Stimulated activated naive CD8-positive, alpha-beta T cell treated with anti-CD3 and anti-CD28 coated beads, Interleukin-15, Interleukin-2, amounts not matched to agents 100 U/mL and 50 U/mL, for 24 hours (primary cell): ENCODE results near the gene TBX20.
"Not testable (repeated sequence)": the region's sequence is repeated elsewhere in the genome, so short reads cannot be mapped to it uniquely, and the experiment has no call there.

ENCODE experiments used
- ATAC-seq: fragments of 150-1000 bp; cut with Tn5 transposase; one replicate; pipeline ENCODE4 v1.10.0; 2021
- DNase-seq: peaks from one replicate; pipeline ENCODE4 v3.0.0; 2021

TBX20 gene

GRCh38 chr7:35255443-35256255 lies 1.7 kb upstream of the TBX20 start:
- ATAC-seq (no peak), DNase-seq (no peak)

GRCh38 chr7:35254496-35255442 lies 869 bp upstream of the TBX20 start:
- ATAC-seq (no peak), DNase-seq (no peak)

GRCh38 chr7:35253460-35253709 lies 515 bp downstream of the TBX20 start:
- no peak for ATAC-seq
- no peak for DNase-seq

GRCh38 chr7:35252612-35253459 lies 1.1 kb downstream of the TBX20 start:
- no peak for ATAC-seq
- DNase-seq: no peak

GRCh38 chr7:35251606-35252310 lies 2.1 kb downstream of the TBX20 start:
- ATAC-seq: no peak
- no peak for DNase-seq

- DNase-seq: no peak
- no peak for ATAC-seq
These were observed 3.0 kb downstream of the TBX20 start for GRCh38 chr7:35250941-35251340.

- ATAC-seq: no peak
- no peak for DNase-seq
These were observed 3.4 kb downstream of the TBX20 start for GRCh38 chr7:35250452-35250851.

- ATAC-seq (no peak), DNase-seq (no peak)
These were observed 4.4 kb downstream of the TBX20 start for GRCh38 chr7:35249537-35249907.

GRCh38 chr7:35248576-35249536 lies 5.0 kb downstream of the TBX20 start:
- DNase-seq: no peak
- no peak for ATAC-seq

GRCh38 chr7:35246819-35247218 lies 7.1 kb downstream of the TBX20 start:
- DNase-seq: no peak
- no peak for ATAC-seq

- ATAC-seq (no peak), DNase-seq (no peak)
These were observed 12.0 kb downstream of the TBX20 start for GRCh38 chr7:35241884-35242283.

- no peak for DNase-seq
- no peak for ATAC-seq
These were observed 12.5 kb downstream of the TBX20 start for GRCh38 chr7:35241436-35241835.

GRCh38 chr7:35241008-35241407 lies 12.9 kb downstream of the TBX20 start:
- DNase-seq, ATAC-seq: not testable (repeated sequence)

GRCh38 chr7:35238456-35238855 lies 15.4 kb downstream of the TBX20 start:
- not testable (repeated sequence) for ATAC-seq, DNase-seq

GRCh38 chr7:35232994-35233393 lies 20.9 kb downstream of the TBX20 start:
- ATAC-seq (no peak), DNase-seq (no peak)

GRCh38 chr7:35231221-35231620 lies 22.7 kb downstream of the TBX20 start:
- not testable (repeated sequence) for ATAC-seq, DNase-seq

- not testable (repeated sequence) for ATAC-seq
These were observed 24.7 kb downstream of the TBX20 start for GRCh38 chr7:35229116-35229780.

GRCh38 chr7:35228496-35229051 lies 25.3 kb downstream of the TBX20 start:
- not testable (repeated sequence) for ATAC-seq, DNase-seq

More at GRCh38 chr7:35229116-35229780, 24.7 kb downstream of the TBX20 start:
- DNase-seq: not testable (repeated sequence)

- not testable (repeated sequence) for ATAC-seq, DNase-seq
These were observed 26.5 kb downstream of the TBX20 start for GRCh38 chr7:35227438-35227837.
